Panc1 (cell line): ENCODE measurements around the gene ARHGEF18.

Source experiments
- TCF7L2 ChIP-seq: IDR thresholded peaks from 2 replicates; pipeline ENCODE4 v1.6.1; 2011; ENCODE audit warnings: mild to moderate bottlenecking, low read depth, low read length, inconsistent platforms
- TF ChIP-seq, protein P1 (sequence below): fragments of 450-650 bp; IDR thresholded peaks from 2 replicates; pipeline ENCODE4 v1.5.1; 2017; ENCODE audit warnings: mild to moderate bottlenecking

- TF ChIP-seq, protein P1, sequence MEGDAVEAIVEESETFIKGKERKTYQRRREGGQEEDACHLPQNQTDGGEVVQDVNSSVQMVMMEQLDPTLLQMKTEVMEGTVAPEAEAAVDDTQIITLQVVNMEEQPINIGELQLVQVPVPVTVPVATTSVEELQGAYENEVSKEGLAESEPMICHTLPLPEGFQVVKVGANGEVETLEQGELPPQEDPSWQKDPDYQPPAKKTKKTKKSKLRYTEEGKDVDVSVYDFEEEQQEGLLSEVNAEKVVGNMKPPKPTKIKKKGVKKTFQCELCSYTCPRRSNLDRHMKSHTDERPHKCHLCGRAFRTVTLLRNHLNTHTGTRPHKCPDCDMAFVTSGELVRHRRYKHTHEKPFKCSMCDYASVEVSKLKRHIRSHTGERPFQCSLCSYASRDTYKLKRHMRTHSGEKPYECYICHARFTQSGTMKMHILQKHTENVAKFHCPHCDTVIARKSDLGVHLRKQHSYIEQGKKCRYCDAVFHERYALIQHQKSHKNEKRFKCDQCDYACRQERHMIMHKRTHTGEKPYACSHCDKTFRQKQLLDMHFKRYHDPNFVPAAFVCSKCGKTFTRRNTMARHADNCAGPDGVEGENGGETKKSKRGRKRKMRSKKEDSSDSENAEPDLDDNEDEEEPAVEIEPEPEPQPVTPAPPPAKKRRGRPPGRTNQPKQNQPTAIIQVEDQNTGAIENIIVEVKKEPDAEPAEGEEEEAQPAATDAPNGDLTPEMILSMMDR, result no peak
- no peak for TF ChIP-seq TCF7L2
These were observed 46.1 kb downstream of the ARHGEF18 start for GRCh38 chr19:7394731-7395359.
